ENCODE data around the gene COL23A1.
"Not testable (repeated sequence)": the region's sequence is repeated elsewhere in the genome, so short reads cannot be mapped to it uniquely, and the experiment has no call there.

The COL23A1 gene

GRCh38 chr5:178198151-178198550 lies 392.0 kb downstream of the COL23A1 start:
- not testable (repeated sequence) for DNase-seq (ENCODE audit: low read depth in 2 of 2)

- no peak for DNase-seq (ENCODE audit: low read depth in 2 of 2)
Observed at GRCh38 chr5:178196986-178197385, 393.2 kb downstream of the COL23A1 start.

DNA sequence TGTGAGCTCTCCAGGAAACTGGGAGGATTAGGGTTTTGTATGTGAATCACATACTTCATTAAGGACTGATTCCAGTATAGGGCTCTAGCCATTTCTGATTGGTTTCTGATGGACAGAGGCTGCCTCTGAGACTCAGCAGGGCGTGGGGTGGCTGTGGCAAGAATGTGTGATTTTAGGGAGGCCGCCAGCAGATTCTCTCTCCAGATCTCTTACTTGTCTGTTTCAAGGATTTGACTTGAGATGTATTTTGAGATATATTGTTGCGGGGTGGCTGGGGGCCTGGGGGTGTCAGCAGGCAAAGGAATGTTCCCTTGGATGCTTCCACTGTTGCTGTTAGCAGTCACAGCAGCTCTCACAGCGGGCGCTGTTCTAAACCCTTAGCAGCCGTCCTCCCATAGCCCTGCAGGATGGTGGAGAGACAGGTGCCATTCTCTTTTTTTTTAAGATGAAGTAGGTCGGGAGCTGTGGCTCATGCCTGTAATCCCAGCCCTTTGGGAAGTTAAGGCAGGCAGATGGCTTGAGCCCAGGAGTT lies 393.8 kb downstream of the COL23A1 start:
- DNase-seq (ENCODE audit: low read depth in 2 of 2), result no peak

DNA sequence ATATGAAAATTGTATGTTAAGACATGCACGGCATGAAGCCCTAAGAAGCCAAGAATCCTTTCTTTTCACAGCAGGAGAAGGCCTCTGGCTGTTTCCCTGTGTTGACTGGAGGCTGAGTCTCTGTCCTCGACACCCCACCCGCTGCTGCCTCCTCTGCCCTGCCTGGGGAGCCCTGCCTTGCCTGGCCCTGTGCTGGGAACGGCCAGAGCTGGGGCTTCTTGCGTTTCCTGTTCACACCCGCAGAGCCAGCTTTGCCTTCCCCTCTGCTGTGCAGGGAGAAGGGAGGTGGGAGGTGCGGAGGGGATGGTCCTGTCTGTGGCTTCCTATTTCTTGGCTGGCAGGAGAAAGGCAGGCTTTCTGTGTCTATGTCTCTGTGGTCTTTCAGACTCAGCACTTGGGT lies 396.2 kb downstream of the COL23A1 start:
- DNase-seq (ENCODE audit: low read depth in 2 of 2), result no peak

- DNase-seq (ENCODE audit: low read depth in 2 of 2), result no peak
Observed at GRCh38 chr5:178193251-178193809, 396.9 kb downstream of the COL23A1 start.

GRCh38 chr5:178192787-178193186 lies 397.4 kb downstream of the COL23A1 start:
- no peak for DNase-seq (ENCODE audit: low read depth in 2 of 2)

GRCh38 chr5:178192244-178192643 lies 397.9 kb downstream of the COL23A1 start:
- DNase-seq (ENCODE audit: low read depth in 2 of 2), result no peak

- DNase-seq (ENCODE audit: low read depth in 2 of 2), result no peak
Observed at GRCh38 chr5:178191661-178192060, 398.5 kb downstream of the COL23A1 start.

DNA sequence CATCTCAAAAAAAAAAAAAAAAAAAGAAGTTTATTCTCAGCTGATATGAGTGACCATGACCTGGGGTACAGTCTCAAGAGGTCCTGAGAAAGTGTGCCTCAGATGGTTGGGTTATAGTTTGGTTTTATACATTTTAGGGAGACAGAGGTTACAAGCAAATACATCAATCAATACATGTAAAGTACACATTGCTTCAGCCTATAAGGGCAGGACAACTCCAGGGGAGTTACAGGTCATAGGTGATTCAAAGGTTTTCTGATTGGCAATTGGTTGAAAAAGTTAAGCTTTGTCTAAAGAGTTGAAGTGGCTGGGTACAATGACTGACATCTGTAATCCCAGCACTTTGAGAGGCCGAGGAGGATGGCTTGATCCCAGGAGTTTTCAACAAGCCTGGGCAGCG lies 400.8 kb downstream of the COL23A1 start:
- no peak for DNase-seq (ENCODE audit: low read depth in 2 of 2)

Data from stimulated activated CD4-positive, alpha-beta T cell treated with anti-CD3 and anti-CD28 coated beads, Interleukin-4, amount 100 ng/mL, for 48 hours (primary cell).